Erythroblast (primary cell): ENCODE data around the gene MAP9.

ENCODE experiments used
- GATA1 ChIP-seq: IDR thresholded peaks from 2 replicates; pipeline ENCODE4 v1.6.1; 2011; ENCODE audit warnings: low read depth, mild to moderate bottlenecking, control low read depth, low read length, moderate library complexity
- POLR2A ChIP-seq: IDR thresholded peaks from 2 replicates; pipeline ENCODE4 v1.6.1; 2011; ENCODE audit warnings: mild to moderate bottlenecking, low read length

DNA sequence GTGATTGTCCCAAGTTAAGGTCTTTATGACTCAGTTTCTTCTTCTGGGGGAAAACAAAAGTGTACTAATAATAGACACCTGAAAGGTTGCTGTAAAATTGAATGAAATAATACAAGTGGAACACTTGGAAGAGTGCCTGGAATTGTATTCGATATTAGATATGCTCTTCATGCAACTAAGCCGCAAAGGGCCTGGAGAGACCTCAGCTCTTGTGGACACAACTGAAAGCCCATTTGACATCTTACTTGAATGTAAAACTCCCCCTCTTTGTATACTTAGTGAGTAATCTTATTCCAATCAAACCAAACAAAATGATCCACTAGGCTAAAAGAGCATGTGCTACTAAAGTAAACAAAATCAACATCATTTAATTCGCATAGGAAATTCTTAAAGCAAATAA, 511 bp upstream of the MAP9 start:
- no peak for TF ChIP-seq POLR2A
- no peak for TF ChIP-seq GATA1
